HG02870 (cell line): ENCODE measurements around the gene ASPG.

ENCODE experiments used
- ATAC-seq: cut with Tn5 transposase; IDR thresholded peaks from one replicate; pipeline ENCODE4 v1.9.1; 2021; ENCODE audit warnings: mild to moderate bottlenecking, moderate library complexity; ENCODE audit not compliant: unreplicated experiment

ASPG gene

GRCh38 chr14:104105071-104105821 is 19.7 kb downstream of the ASPG start:
- ATAC-seq: no peak

- no peak for ATAC-seq
Measured at GRCh38 chr14:104105822-104106470, 20.4 kb downstream of the ASPG start.

GRCh38 chr14:104106471-104106991 is 21.0 kb downstream of the ASPG start:
- no peak for ATAC-seq

GRCh38 chr14:104107101-104107581 is 21.6 kb downstream of the ASPG start:
- ATAC-seq: no peak

GRCh38 chr14:104107611-104108569 is 22.4 kb downstream of the ASPG start:
- ATAC-seq: no peak

- ATAC-seq: no peak
Measured at GRCh38 chr14:104108570-104109541, 23.4 kb downstream of the ASPG start.

GRCh38 chr14:104109731-104110361 is 24.3 kb downstream of the ASPG start:
- ATAC-seq: no peak

- no peak for ATAC-seq
Measured at GRCh38 chr14:104110491-104111209, 25.1 kb downstream of the ASPG start.

- ATAC-seq: no peak
Measured at GRCh38 chr14:104111301-104112112, 26.0 kb downstream of the ASPG start.

- ATAC-seq: no peak
Measured at GRCh38 chr14:104112113-104112505, 26.6 kb downstream of the ASPG start.

GRCh38 chr14:104112609-104113571 is 27.4 kb downstream of the ASPG start:
- ATAC-seq: no peak

GRCh38 chr14:104113631-104114420 is 28.3 kb downstream of the ASPG start:
- ATAC-seq: no peak

- ATAC-seq: no peak
Measured at GRCh38 chr14:104114421-104115130, 29.1 kb downstream of the ASPG start.

- no peak for ATAC-seq
Measured at GRCh38 chr14:104115131-104115600, 29.7 kb downstream of the ASPG start.

- ATAC-seq: no peak
Measured at GRCh38 chr14:104115691-104116287, 30.3 kb downstream of the ASPG start.
